Lung (tissue), 12 donors: Measurements from ENCODE around the gene SF3B6. TPM values are rescaled to one million over a fixed set of nuclear protein-coding genes. Genes with fewer than 3 reads are reported as not detected.

ENCODE experiments used
- ATAC-seq: fragments of 200-7000 bp; cut with Tn5 transposase; one replicate; pipeline ENCODE4 v1.9.1; 2020; ENCODE audit warnings: moderate number of reproducible peaks; ENCODE audit not compliant: insufficient read depth, low FRiP score
- DNase-seq, 3 donors: peaks; one replicate each; pipeline ENCODE4 v3.0.0-alpha.2; 2013 to 2017
- H3K27ac ChIP-seq, 2 donors: one replicate each; pipeline ENCODE4 v1.5.1; 2013; ENCODE audit warnings: mild to moderate bottlenecking in 2 of 2, moderate library complexity in 2 of 2, control low read depth in 1 of 2, inconsistent platforms in 1 of 2, low read depth in 1 of 2, low read length in 1 of 2
- H3K27me3 ChIP-seq, 3 donors: one replicate each; pipeline ENCODE4 v1.5.1; 2013; ENCODE audit warnings: low read length in 2 of 3; ENCODE audit not compliant: control insufficient read depth in 3 of 3, insufficient read depth in 3 of 3
- H3K36me3 ChIP-seq, 4 donors: one replicate each; pipeline ENCODE4 v1.5.1; 2013; ENCODE audit warnings: low read length in 4 of 4, mild to moderate bottlenecking in 1 of 4, moderate library complexity in 1 of 4; ENCODE audit not compliant: control insufficient read depth in 4 of 4, insufficient read depth in 4 of 4
- H3K4me1 ChIP-seq, 5 donors: one replicate each; pipeline ENCODE4 v1.5.1; 2013; ENCODE audit warnings: low read length in 5 of 5, mild to moderate bottlenecking in 2 of 5, moderate library complexity in 1 of 5; ENCODE audit not compliant: control insufficient read depth in 5 of 5, insufficient read depth in 5 of 5
- H3K4me3 ChIP-seq: one replicate; pipeline ENCODE4 v1.5.1; 2013; ENCODE audit warnings: mild to moderate bottlenecking, control low read depth, moderate library complexity
- H3K9ac ChIP-seq, 2 donors: one replicate each; pipeline ENCODE4 v1.5.1; 2013; ENCODE audit warnings: low read length in 2 of 2, control low read depth in 1 of 2; ENCODE audit not compliant: insufficient read depth in 1 of 2
- H3K9me3 ChIP-seq, 4 donors: one replicate each; pipeline ENCODE4 v1.5.1; 2013; ENCODE audit warnings: low read length in 3 of 4, mild to moderate bottlenecking in 1 of 4, moderate library complexity in 1 of 4; ENCODE audit not compliant: control insufficient read depth in 4 of 4, insufficient read depth in 3 of 4
- WGBS, 2 donors: extraction: QIAGEN DNeasy Blood & Tissue Kit; methylation state at CpG; one replicate each; pipeline ENCODE4 v1.1.7; 2013; 5-methylcytosine and 5-hydroxymethylcytosine counted together
- polyA plus RNA-seq, 2 donors: library from polyadenylated mRNA; stranded (reverse); fragments of 200-250 nt; gene quantifications; one replicate each; pipeline ENCODE4 v1.2.1, GENCODE V29; 2013
- total RNA-seq, 2 donors: library from RNA; depleted of rRNA in 1 of 2; stranded (reverse); fragments of >200 nt in 1 of 2; gene quantifications; one replicate each; pipeline ENCODE4 v1.2.1, GENCODE V29; 2014 to 2021
- TF ChIP-seq, protein P1 (sequence below): IDR thresholded peaks from 2 replicates; pipeline ENCODE4 v1.5.1; 2012; ENCODE audit warnings: mild to moderate bottlenecking; ENCODE audit errors: control extremely low read depth, extremely low read depth
- donor health status: control.
- donor health status: control.
- donor health status: Bipolar disorder and iron deficiency.
- donor health status: healthy.
- donor health status: DM: yes; HTN: yes; CAD: no.

Gene SF3B6
- total and polyA plus RNA-seq, 4 donors, result 56.1 to 148 (median 111) TPM

DNA sequence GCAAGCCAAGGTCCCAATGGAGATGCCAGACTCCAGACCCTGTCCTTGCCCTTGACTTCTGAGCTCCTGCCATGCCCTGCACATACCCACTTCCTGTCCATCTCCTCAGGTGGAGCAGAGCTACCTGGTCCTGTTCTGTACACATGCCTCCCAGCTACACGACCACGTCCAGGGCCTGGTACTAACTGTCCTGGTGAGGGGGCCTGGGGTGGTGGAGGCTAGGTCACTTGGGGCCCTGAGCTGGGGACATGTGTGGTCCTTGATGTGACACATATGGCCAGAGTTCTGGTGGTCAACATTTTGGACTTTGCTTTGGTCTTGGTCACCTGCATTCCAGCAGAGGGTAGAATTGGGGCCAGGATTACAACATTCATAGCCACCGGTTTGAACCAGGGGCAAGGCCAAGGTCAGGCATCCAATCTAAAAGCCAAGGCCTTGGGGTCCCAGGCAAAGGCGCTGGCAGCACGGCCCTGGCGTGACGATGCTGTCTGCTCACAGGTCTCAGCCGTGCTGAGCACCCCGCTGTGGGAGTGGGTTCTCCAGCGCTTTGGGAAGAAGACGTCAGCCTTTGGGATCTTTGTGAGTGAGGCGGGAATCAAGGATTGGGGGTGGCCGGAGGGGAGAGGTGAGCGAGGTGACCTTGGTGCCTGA, 53.7 kb downstream of the SF3B6 start:
- 93 to 97% methylated on average over 14 of the region's 14 CpGs for WGBS, 2 donors
- Histone ChIP-seq H3K36me3 (peaks cover 0 to 15% (median 5%) of the 10 kb centered on the region in 4 donors), H3K27ac (no peak overlapping the region), H3K9me3 (no peaks in the 10 kb centered on the region), H3K9ac (no peak overlapping the region), H3K27me3 (no peaks in the 10 kb centered on the region), H3K4me1 (no peaks in the 10 kb centered on the region), H3K4me3 (no peak overlapping the region)
- DNase-seq (no peak), ATAC-seq (no peak)
- TF ChIP-seq, protein P1, sequence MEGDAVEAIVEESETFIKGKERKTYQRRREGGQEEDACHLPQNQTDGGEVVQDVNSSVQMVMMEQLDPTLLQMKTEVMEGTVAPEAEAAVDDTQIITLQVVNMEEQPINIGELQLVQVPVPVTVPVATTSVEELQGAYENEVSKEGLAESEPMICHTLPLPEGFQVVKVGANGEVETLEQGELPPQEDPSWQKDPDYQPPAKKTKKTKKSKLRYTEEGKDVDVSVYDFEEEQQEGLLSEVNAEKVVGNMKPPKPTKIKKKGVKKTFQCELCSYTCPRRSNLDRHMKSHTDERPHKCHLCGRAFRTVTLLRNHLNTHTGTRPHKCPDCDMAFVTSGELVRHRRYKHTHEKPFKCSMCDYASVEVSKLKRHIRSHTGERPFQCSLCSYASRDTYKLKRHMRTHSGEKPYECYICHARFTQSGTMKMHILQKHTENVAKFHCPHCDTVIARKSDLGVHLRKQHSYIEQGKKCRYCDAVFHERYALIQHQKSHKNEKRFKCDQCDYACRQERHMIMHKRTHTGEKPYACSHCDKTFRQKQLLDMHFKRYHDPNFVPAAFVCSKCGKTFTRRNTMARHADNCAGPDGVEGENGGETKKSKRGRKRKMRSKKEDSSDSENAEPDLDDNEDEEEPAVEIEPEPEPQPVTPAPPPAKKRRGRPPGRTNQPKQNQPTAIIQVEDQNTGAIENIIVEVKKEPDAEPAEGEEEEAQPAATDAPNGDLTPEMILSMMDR, result no peak

DNA sequence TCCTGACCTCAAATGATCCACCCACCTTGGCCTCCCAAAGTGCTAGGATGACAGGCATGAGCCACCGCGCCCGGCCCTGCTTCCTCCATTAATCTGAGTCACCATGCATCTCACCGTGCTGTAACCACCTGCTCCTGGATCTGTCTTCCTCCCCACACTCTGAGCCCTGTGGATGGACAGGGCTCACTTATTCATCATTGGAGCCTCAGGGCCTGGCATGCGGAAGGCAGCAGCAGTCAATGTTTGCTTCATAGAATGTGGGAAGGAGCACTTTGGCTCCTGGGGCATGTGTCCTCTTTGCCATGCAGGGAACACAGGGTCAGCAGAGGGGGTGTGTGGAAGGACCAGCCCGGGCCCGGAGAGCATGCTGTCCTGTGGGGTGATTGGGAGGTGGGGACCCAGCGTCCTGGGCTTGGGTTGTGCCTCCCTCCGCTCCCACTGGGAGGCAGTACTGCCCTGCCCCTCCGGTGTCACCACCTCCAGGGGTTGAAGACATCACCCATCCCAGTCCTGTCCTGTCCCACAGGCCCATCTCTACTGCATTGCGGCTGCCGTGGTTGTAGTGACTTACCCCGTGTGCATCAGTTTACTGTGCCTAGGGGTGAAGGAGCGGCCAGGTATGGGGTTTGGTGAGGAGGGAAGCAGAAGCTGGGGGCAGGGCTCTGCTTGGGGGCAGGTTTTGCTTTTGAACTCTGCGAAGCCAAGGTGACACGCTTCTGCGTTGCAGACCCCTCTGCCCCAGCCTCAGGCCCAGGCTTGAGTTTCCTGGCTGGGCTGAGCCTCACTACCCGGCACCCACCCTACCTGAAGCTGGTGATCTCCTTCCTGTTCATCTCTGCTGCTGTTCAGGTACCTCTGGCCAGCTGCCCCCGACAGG, 54.8 kb downstream of the SF3B6 start:
- Histone ChIP-seq H3K9me3 (no peaks in the 10 kb centered on the region), H3K27ac (no peak overlapping the region), H3K9ac (no peak overlapping the region), H3K36me3 (peaks cover 0 to 13% (median 5%) of the 10 kb centered on the region in 4 donors), H3K4me1 (no peaks in the 10 kb centered on the region), H3K4me3 (no peak overlapping the region), H3K27me3 (no peaks in the 10 kb centered on the region)
- DNase-seq (no peak), ATAC-seq (no peak)
- TF ChIP-seq, protein P1, result no peak
- WGBS, 2 donors, result 79 to 87% methylated on average over 19 of the region's 19 CpGs

DNA sequence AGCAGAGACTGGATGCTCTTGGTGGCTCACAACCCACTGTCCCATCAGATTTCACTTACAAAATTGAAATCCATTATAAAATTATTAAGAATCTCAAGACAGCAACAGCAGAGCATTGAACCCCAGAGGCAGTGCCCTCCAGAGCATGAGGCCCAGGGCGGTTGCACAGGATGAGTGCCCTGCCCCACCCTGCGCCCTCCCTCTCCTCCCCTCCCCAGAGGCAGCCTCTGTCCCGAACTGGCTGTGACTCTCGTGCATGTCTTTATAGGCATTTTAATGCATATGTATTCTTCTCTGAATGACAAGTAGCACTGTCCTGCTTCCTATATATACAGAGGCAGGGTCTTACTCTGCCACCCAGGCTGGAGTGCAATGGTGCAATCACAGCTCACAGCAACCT, 55.9 kb downstream of the SF3B6 start:
- Histone ChIP-seq H3K4me3 (no peak overlapping the region), H3K36me3 (peaks cover 0 to 13% (median 2%) of the 10 kb centered on the region in 4 donors), H3K9ac (no peak overlapping the region), H3K9me3 (no peaks in the 10 kb centered on the region), H3K4me1 (no peaks in the 10 kb centered on the region), H3K27ac (no peak overlapping the region), H3K27me3 (no peaks in the 10 kb centered on the region)
- 78 to 83% methylated on average over 4 of the region's 4 CpGs for WGBS, 2 donors
- TF ChIP-seq, protein P1, result no peak
- ATAC-seq (no peak), DNase-seq (no peak)
